GM20000 (cell line): Measurements from ENCODE around the gene MAPT.

Experiments used
- DNase-seq: peaks from one replicate; pipeline ENCODE4 v3.0.0; 2012; ENCODE audit warnings: low spot score
- CTCF ChIP-seq: IDR thresholded peaks from 2 replicates; pipeline ENCODE4 v1.5.1; 2012; ENCODE audit warnings: mild to moderate bottlenecking, control low read depth; ENCODE audit errors: extremely low read depth, missing control alignments

Gene MAPT

GRCh38 chr17:46047856-46048255, 153.5 kb downstream of the MAPT start:
- no peak for TF ChIP-seq CTCF
- no peak for DNase-seq

GRCh38 chr17:46049656-46050055, 155.3 kb downstream of the MAPT start:
- DNase-seq: no peak
- no peak for TF ChIP-seq CTCF

- DNase-seq: no peak
- TF ChIP-seq CTCF: no peak
Observed at GRCh38 chr17:46053911-46054534, 159.7 kb downstream of the MAPT start.

- TF ChIP-seq CTCF: no peak
- no peak for DNase-seq
Observed at GRCh38 chr17:46056800-46057304, 162.5 kb downstream of the MAPT start.

- no peak for DNase-seq
- no peak for TF ChIP-seq CTCF
Observed at GRCh38 chr17:46057366-46057765, 163.0 kb downstream of the MAPT start.

GRCh38 chr17:46059486-46059885, 165.1 kb downstream of the MAPT start:
- TF ChIP-seq CTCF: no peak
- DNase-seq: no peak

- DNase-seq: no peak
- TF ChIP-seq CTCF: no peak
Observed at GRCh38 chr17:46060461-46060860, 166.1 kb downstream of the MAPT start.
